Colonic mucosa (tissue), 4 donors: ENCODE results near the gene CCL16. TPM values are rescaled to one million over a fixed set of nuclear protein-coding genes. Genes with fewer than 3 reads are reported as not detected.
A peak's percentile ranks its signal among the peaks of the same experiment; 100 is the strongest.

Experiments
- DNase-seq: peaks from one replicate; pipeline ENCODE4 v3.0.0-alpha.2; 2020
- H3K27ac ChIP-seq: fragments of 200-600 bp; one replicate; pipeline ENCODE4 v1.8.0; 2021
- H3K27me3 ChIP-seq: fragments of 200-600 bp; one replicate; pipeline ENCODE4 v1.8.0; 2021
- H3K36me3 ChIP-seq: fragments of 200-600 bp; one replicate; pipeline ENCODE4 v1.8.0; 2021
- H3K4me1 ChIP-seq: fragments of 200-600 bp; one replicate; pipeline ENCODE4 v1.8.0; 2021; ENCODE audit warnings: mild to moderate bottlenecking
- H3K4me3 ChIP-seq: fragments of 200-600 bp; one replicate; pipeline ENCODE4 v1.8.0; 2021
- H3K9ac ChIP-seq, 2 donors: one replicate each; pipeline ENCODE4 v1.7.0; 2013; ENCODE audit warnings: control low read depth in 2 of 2, low read depth in 2 of 2, low read length in 2 of 2
- H3K9me3 ChIP-seq: fragments of 200-600 bp; one replicate; pipeline ENCODE4 v1.8.0; 2021
- CTCF ChIP-seq: fragments of 200-600 bp; IDR thresholded peaks from one replicate; pipeline ENCODE4 v1.8.0; 2022; ENCODE audit warnings: antibody characterized with exemption, mild to moderate bottlenecking
- intact Hi-C: fragments of 100-400 bp; cut with DNase I; formaldehyde crosslinking; loops from one replicate; pipeline ENCODE4 v1.14.1; 2022
- total RNA-seq, 2 donors: library from RNA; stranded (reverse); fragmentation: NEBNext Ultra II Directional in 1 of 2; extraction: Animal tissue kit (Norgen Biotek cat#: 25700) in 1 of 2; gene quantifications; one replicate each; pipeline ENCODE4 v1.2.1, GENCODE V29; 2021
- donor health status: healthy.
- donor health status: DM: no; HTN: no; CAD: no.
- donor health status: DM: no; HTN: no; CAD: no.

CCL16 gene
- total RNA-seq, 2 donors from 2014 or later, result not detected

GRCh38 chr17:35973333-35974260 lies 7.7 kb downstream of the CCL16 start:
- Histone ChIP-seq H3K4me1 (no peaks in the 10 kb centered on the region), H3K4me3 (no peak overlapping the region), H3K36me3 (no peaks in the 10 kb centered on the region), H3K27ac (no peak overlapping the region), H3K27me3 (no peaks in the 10 kb centered on the region), H3K9me3 (no peaks in the 10 kb centered on the region), H3K9ac (no peak overlapping the region)
- TF ChIP-seq CTCF, result no peak
- peak; percentile 30 for DNase-seq
- intact Hi-C loops, result loop anchor here (10.0 kb wide), 1 partner anchor 511 kb away; the partner anchor contains the start of gene ZNHIT3

- no peak for TF ChIP-seq CTCF
- Histone ChIP-seq H3K27ac (no peak overlapping the region), H3K9ac (no peak overlapping the region), H3K27me3 (no peaks in the 10 kb centered on the region), H3K4me1 (no peaks in the 10 kb centered on the region), H3K36me3 (no peaks in the 10 kb centered on the region), H3K4me3 (no peak overlapping the region), H3K9me3 (no peaks in the 10 kb centered on the region)
- intact Hi-C loops, result loop anchor here (10.0 kb wide), 1 partner anchor 512 kb away; the partner anchor contains the start of gene ZNHIT3
- DNase-seq, result no peak
These were observed 8.4 kb downstream of the CCL16 start for GRCh38 chr17:35972945-35973332.

- H3K9ac ChIP-seq, result no peak overlapping the region
- H3K4me3 ChIP-seq, result no peak overlapping the region
- H3K27me3 ChIP-seq, result no peaks in the 10 kb centered on the region
- H3K36me3 ChIP-seq, result no peaks in the 10 kb centered on the region
- TF ChIP-seq CTCF, result no peak
- intact Hi-C loops, result loop anchor here (10.0 kb wide), 1 partner anchor 512 kb away; the partner anchor contains the start of gene ZNHIT3
- no peaks in the 10 kb centered on the region for H3K4me1 ChIP-seq
- H3K9me3 ChIP-seq, result no peaks in the 10 kb centered on the region
- DNase-seq, result no peak
- no peak overlapping the region for H3K27ac ChIP-seq
These were observed 8.8 kb downstream of the CCL16 start for GRCh38 chr17:35972535-35972934.

GRCh38 chr17:35972066-35972465 lies 9.2 kb downstream of the CCL16 start:
- no peak overlapping the region for H3K9ac ChIP-seq
- H3K27ac ChIP-seq, result no peak overlapping the region

More at GRCh38 chr17:35972066-35972465, 9.2 kb downstream of the CCL16 start:
- Histone ChIP-seq H3K9me3 (no peaks in the 10 kb centered on the region), H3K4me3 (no peak overlapping the region), H3K27me3 (no peaks in the 10 kb centered on the region), H3K36me3 (no peaks in the 10 kb centered on the region), H3K4me1 (no peaks in the 10 kb centered on the region)
- intact Hi-C loops, result loop anchor here (10.0 kb wide), 1 partner anchor 513 kb away; the partner anchor contains the start of gene ZNHIT3
- no peak for DNase-seq
- TF ChIP-seq CTCF, result no peak
